Mesendoderm (in vitro differentiated cells): Measurements from ENCODE around the gene SOX6.

Experiments
- DNase-seq: peaks from one replicate; pipeline ENCODE4 v3.0.0; 2013
- H2AK5ac ChIP-seq: 2 replicates; pipeline ENCODE4 v1.6.1; 2013; ENCODE audit warnings: low read length, inconsistent platforms
- H2BK120ac ChIP-seq: 2 replicates; pipeline ENCODE4 v1.6.1; 2013; ENCODE audit warnings: low read depth, mild to moderate bottlenecking, low read length, moderate library complexity, mixed read lengths
- H2BK15ac ChIP-seq: replicated peaks from 2 replicates; pipeline ENCODE4 v1.6.1; 2013; ENCODE audit warnings: low read depth, mild to moderate bottlenecking, moderate library complexity
- H2BK5ac ChIP-seq: 2 replicates; pipeline ENCODE4 v1.6.1; 2013; ENCODE audit warnings: low read length, inconsistent platforms
- H3K18ac ChIP-seq: 2 replicates; pipeline ENCODE4 v1.6.1; 2013; ENCODE audit warnings: mild to moderate bottlenecking, low read length, mixed read lengths
- H3K23ac ChIP-seq: one replicate; pipeline ENCODE4 v1.6.1; 2013; ENCODE audit warnings: low read length
- H3K27ac ChIP-seq: 2 replicates; pipeline ENCODE4 v1.5.1; 2013; ENCODE audit warnings: low read depth, mild to moderate bottlenecking, inconsistent platforms, low read length, moderate library complexity
- H3K27me3 ChIP-seq: 2 replicates; pipeline ENCODE4 v1.6.1; 2013; ENCODE audit warnings: low read length, control low read depth, mild to moderate bottlenecking, inconsistent platforms; ENCODE audit not compliant: insufficient read depth, poor library complexity
- H3K36me3 ChIP-seq: 2 replicates; pipeline ENCODE4 v1.6.1; 2013; ENCODE audit warnings: low read length, inconsistent platforms; ENCODE audit not compliant: control insufficient read depth, insufficient read depth
- H3K4ac ChIP-seq: one replicate; pipeline ENCODE4 v1.6.1; 2013; ENCODE audit warnings: low read depth, mild to moderate bottlenecking, low read length, moderate library complexity
- H3K4me1 ChIP-seq: 2 replicates; pipeline ENCODE4 v1.6.1; 2013; ENCODE audit warnings: low read depth, low read length, inconsistent platforms; ENCODE audit not compliant: control insufficient read depth
- H3K4me2 ChIP-seq: 2 replicates; pipeline ENCODE4 v1.6.1; 2013; ENCODE audit warnings: low read length
- H3K4me3 ChIP-seq: 2 replicates; pipeline ENCODE4 v1.5.1; 2013; ENCODE audit warnings: mild to moderate bottlenecking, low read length
- H3K56ac ChIP-seq: one replicate; pipeline ENCODE4 v1.6.1; 2013; ENCODE audit warnings: low read length
- H3K79me1 ChIP-seq: 2 replicates; pipeline ENCODE4 v1.6.1; 2013; ENCODE audit warnings: low read length, inconsistent platforms
- H3K79me2 ChIP-seq: 2 replicates; pipeline ENCODE4 v1.6.1; 2013; ENCODE audit warnings: mild to moderate bottlenecking, low read length; ENCODE audit not compliant: control insufficient read depth, insufficient read depth
- H3K9ac ChIP-seq: 2 replicates; pipeline ENCODE4 v1.6.1; 2013; ENCODE audit warnings: low read length, inconsistent platforms
- H4K5ac ChIP-seq: one replicate; pipeline ENCODE4 v1.6.1; 2013; ENCODE audit warnings: low read length
- H4K8ac ChIP-seq: one replicate; pipeline ENCODE4 v1.6.1; 2013; ENCODE audit warnings: low read depth, mild to moderate bottlenecking, control low read depth, low read length, moderate library complexity
- WGBS: extraction: QIAGEN DNeasy Blood & Tissue Kit; methylation state at CpG from one replicate; pipeline ENCODE4 v1.1.7; 2013; ENCODE audit warnings: low lambda C conversion rate, missing lambda C conversion rate; ENCODE audit not compliant: insufficient coverage; ENCODE audit errors: extremely low coverage; 5-methylcytosine and 5-hydroxymethylcytosine counted together

SOX6 gene

DNA sequence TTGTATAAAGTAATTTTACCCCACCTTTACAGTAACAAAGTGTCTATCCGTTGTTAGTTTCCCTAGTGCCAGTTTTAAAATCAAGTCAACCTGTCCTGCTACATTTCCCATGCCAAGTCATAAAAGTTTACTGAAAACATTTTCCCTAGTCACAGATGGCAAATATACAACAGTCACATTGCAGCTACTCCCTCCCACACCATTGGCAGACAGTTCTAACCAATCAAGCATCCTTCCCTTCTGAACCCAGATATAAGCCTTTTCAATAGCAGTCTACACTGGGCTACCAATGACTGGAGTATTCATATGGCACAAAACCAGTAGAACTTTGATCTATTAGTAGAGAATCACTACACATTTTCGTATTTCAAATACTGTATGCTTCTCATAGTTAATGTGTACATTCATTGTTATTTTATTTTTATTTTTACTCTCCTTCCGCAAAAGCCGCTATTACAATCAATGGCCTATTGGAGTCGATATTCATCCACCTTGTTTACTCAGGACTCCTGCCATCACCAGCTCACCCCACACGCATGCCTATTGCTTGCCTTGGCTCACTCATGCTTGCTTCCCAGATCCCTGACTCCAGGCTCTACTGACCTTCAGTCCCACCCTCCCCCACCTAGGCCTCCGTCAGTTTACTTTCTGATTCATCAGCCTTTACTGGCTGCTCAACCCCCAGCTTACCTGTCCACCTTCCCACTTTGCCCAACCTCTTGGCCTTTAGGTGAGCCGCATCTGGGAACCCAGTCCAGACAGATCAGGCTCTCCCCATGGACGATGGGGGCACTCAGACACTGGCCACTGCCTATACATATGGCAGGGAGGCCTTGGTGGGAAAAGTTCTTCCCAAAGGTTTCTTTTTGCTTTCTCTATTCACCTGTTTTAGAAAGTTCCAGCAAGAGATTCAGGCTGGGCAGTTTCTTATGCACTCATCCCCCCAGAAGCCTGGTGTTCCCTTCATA is 408.4 kb downstream of the SOX6 start:
- H3K56ac ChIP-seq = peak overlapping the region; percentile 6
- no peaks in the 10 kb centered on the region for H3K4me1 ChIP-seq
- H3K36me3 ChIP-seq = no peaks in the 10 kb centered on the region
- H2BK15ac ChIP-seq = no peak overlapping the region
- H2BK120ac ChIP-seq = no peak overlapping the region
- no peaks in the 10 kb centered on the region for H3K79me2 ChIP-seq
- H3K23ac ChIP-seq = no peak overlapping the region
- H3K9ac ChIP-seq = no peak overlapping the region
- H2BK5ac ChIP-seq = no peak overlapping the region
- no peak overlapping the region for H3K27ac ChIP-seq
- H4K5ac ChIP-seq = no peak overlapping the region
- H3K18ac ChIP-seq = no peak overlapping the region
- H4K8ac ChIP-seq = no peak overlapping the region
- WGBS = no CpG with 5 or more reads among the region's 9 CpGs
- H3K4me3 ChIP-seq = no peak overlapping the region
- H2AK5ac ChIP-seq = no peak overlapping the region
- no peaks in the 10 kb centered on the region for H3K27me3 ChIP-seq
- H3K79me1 ChIP-seq = no peaks in the 10 kb centered on the region
- no peak overlapping the region for H3K4ac ChIP-seq
- no peak for DNase-seq
- H3K4me2 ChIP-seq = no peak overlapping the region

DNA sequence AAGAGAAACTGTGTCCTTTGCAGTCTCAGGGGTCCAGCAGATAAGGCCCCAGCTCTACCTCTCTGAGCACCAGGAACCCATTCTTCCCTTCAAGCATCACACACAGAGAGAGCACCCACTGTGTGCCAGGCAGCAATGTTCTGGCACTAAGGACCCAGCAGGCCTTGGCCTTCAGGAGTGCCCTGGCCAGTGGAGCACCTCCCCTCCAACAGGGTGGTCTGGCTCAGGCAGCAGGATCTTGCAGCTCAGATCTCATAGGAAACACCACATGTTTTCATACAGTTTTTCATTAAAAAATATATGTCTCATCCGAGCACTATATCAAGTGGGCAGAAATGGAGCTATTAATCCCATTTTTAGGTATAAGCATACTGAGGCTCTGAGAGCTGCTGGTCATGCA is 410.6 kb downstream of the SOX6 start:
- H3K4me3 ChIP-seq = no peak overlapping the region
- no peaks in the 10 kb centered on the region for H3K27me3 ChIP-seq
- H3K56ac ChIP-seq = no peak overlapping the region
- H2BK15ac ChIP-seq = no peak overlapping the region
- no peak overlapping the region for H2AK5ac ChIP-seq
- no peak overlapping the region for H3K4ac ChIP-seq
- H3K79me2 ChIP-seq = no peaks in the 10 kb centered on the region
- no peaks in the 10 kb centered on the region for H3K79me1 ChIP-seq
- no peaks in the 10 kb centered on the region for H3K4me1 ChIP-seq
- H4K5ac ChIP-seq = no peak overlapping the region
- no peak overlapping the region for H3K27ac ChIP-seq
- no peak for DNase-seq
- H2BK120ac ChIP-seq = no peak overlapping the region
- H3K9ac ChIP-seq = no peak overlapping the region
- H4K8ac ChIP-seq = no peak overlapping the region
- H3K36me3 ChIP-seq = no peaks in the 10 kb centered on the region
- H3K4me2 ChIP-seq = no peak overlapping the region
- H3K18ac ChIP-seq = no peak overlapping the region
- WGBS = no CpG with 5 or more reads among the region's 1 CpG
- no peak overlapping the region for H3K23ac ChIP-seq
- H2BK5ac ChIP-seq = no peak overlapping the region

DNA sequence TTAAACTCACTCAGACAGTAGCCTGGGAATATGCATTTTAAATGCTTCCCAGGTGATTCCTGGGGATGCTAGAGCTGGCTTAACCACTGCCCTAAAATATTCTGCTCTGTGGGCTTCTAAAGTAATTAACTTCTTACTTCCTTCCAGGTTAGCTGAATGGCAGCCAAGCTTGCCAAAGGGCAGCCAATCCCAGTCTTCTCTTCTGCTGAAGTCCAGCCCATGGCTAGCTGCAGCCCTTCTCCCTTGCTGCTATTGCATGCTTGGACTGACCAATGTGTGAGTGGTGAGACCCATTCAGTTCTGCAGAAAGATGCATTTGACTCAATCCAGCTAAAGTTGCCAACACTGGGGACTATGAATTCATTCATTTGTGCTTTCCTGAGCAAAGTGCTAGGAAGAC is 411.9 kb downstream of the SOX6 start:
- H3K4me3 ChIP-seq = no peak overlapping the region
- H4K5ac ChIP-seq = no peak overlapping the region
- H2BK120ac ChIP-seq = no peak overlapping the region
- no peaks in the 10 kb centered on the region for H3K79me1 ChIP-seq
- H3K18ac ChIP-seq = no peak overlapping the region
- H3K4me1 ChIP-seq = no peaks in the 10 kb centered on the region
- no peaks in the 10 kb centered on the region for H3K79me2 ChIP-seq
- H3K4ac ChIP-seq = no peak overlapping the region
- no peak overlapping the region for H3K9ac ChIP-seq
- H3K4me2 ChIP-seq = no peak overlapping the region
- no peak overlapping the region for H3K56ac ChIP-seq
- no peak overlapping the region for H2BK5ac ChIP-seq
- H3K27me3 ChIP-seq = no peaks in the 10 kb centered on the region
- H3K27ac ChIP-seq = no peak overlapping the region
- DNase-seq = no peak
- H3K23ac ChIP-seq = no peak overlapping the region
- H2BK15ac ChIP-seq = no peak overlapping the region
- no peaks in the 10 kb centered on the region for H3K36me3 ChIP-seq
- no peak overlapping the region for H4K8ac ChIP-seq
- no peak overlapping the region for H2AK5ac ChIP-seq

DNA sequence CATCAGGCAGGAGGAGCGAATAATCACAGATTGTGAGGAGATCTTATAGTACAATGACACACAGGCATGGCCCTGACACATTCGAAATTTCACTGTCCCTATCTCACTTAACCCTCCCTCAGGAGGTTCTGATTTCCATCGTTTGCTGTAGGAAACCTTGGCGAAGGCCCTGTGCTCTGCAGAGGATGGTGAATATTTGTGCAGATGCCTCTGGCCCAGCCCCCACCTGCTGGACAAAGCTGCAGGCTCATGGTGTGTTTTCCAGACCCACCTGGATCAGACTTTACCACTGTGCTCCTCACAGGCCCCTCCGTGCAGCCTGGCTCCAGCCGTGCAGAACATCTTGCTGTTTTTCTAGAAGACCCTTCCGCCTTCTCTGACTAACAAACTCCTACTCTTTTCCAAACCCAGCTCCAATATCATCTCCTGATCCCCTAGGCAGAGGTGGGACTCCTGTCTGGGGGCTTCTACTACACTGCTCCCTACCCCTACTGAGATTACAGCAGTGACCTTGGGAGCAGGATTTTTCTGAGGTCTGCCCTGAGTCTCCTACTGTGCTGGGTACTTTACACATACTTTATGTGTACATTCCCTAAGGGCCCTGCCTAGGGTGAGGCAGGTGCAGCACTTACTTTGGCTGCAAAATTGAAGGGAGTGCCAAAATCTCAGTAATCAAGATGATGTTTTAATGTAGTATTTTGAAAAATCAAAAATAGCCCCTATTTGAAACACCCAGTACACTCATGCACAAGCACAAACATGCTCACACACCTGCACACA is 412.7 kb downstream of the SOX6 start:
- no peak overlapping the region for H3K23ac ChIP-seq
- no peaks in the 10 kb centered on the region for H3K79me1 ChIP-seq
- no peak overlapping the region for H3K4me3 ChIP-seq
- H2BK15ac ChIP-seq = no peak overlapping the region
- H3K79me2 ChIP-seq = no peaks in the 10 kb centered on the region
- no peak overlapping the region for H3K4ac ChIP-seq
- no peak overlapping the region for H3K18ac ChIP-seq
- WGBS = no CpG with 5 or more reads among the region's 7 CpGs
- no peaks in the 10 kb centered on the region for H3K36me3 ChIP-seq
- H4K8ac ChIP-seq = no peak overlapping the region
- H4K5ac ChIP-seq = no peak overlapping the region
- DNase-seq = no peak
- no peaks in the 10 kb centered on the region for H3K4me1 ChIP-seq
- H3K9ac ChIP-seq = no peak overlapping the region
- no peak overlapping the region for H2BK5ac ChIP-seq
- no peak overlapping the region for H2AK5ac ChIP-seq
- no peaks in the 10 kb centered on the region for H3K27me3 ChIP-seq
- H3K4me2 ChIP-seq = no peak overlapping the region
- no peak overlapping the region for H3K27ac ChIP-seq
- no peak overlapping the region for H2BK120ac ChIP-seq
- H3K56ac ChIP-seq = no peak overlapping the region

DNA sequence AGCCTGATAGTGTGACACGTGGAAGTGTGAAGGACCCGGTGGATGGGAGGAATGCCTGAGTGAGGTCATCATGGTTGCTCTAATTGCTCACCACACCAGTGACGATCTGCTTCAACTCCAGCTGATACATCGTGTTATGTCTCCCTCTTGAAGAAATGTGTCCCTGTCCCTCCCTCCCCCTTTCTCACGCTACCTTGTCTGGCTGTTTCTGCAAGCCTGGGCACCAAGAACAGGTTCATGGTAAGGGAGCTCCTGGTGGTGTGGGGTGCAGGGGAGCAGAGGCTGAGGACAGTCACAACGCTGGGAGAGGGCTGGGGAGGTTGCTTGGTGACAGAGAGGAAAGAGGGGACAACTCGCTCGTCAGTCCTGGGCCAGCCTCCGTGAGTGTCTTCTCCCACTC is 413.4 kb downstream of the SOX6 start:
- H4K5ac ChIP-seq = no peak overlapping the region
- H3K9ac ChIP-seq = no peak overlapping the region
- H3K79me1 ChIP-seq = no peaks in the 10 kb centered on the region
- no peaks in the 10 kb centered on the region for H3K36me3 ChIP-seq
- no peak overlapping the region for H3K56ac ChIP-seq
- H3K27me3 ChIP-seq = no peaks in the 10 kb centered on the region
- H3K18ac ChIP-seq = no peak overlapping the region
- H3K27ac ChIP-seq = no peak overlapping the region
- no peak overlapping the region for H2BK5ac ChIP-seq
- H2BK120ac ChIP-seq = no peak overlapping the region
- no peak overlapping the region for H3K4ac ChIP-seq
- WGBS = no CpG with 5 or more reads among the region's 9 CpGs
- H3K4me1 ChIP-seq = no peaks in the 10 kb centered on the region
- no peak overlapping the region for H3K23ac ChIP-seq
- H4K8ac ChIP-seq = no peak overlapping the region
- H3K4me3 ChIP-seq = no peak overlapping the region
- H3K79me2 ChIP-seq = no peaks in the 10 kb centered on the region
- no peak overlapping the region for H2AK5ac ChIP-seq
- peak; percentile 20 for DNase-seq
- H3K4me2 ChIP-seq = no peak overlapping the region
- no peak overlapping the region for H2BK15ac ChIP-seq
